HL-60 (cell line): ENCODE results near the gene VTCN1.

Experiments used
- GABPA ChIP-seq: IDR thresholded peaks from 2 replicates; pipeline ENCODE4 v1.6.1; 2012; ENCODE audit warnings: low read depth
- REST ChIP-seq: IDR thresholded peaks from 2 replicates; pipeline ENCODE4 v1.6.1; 2012; ENCODE audit warnings: low read depth; ENCODE audit not compliant: insufficient replicate concordance
- TF ChIP-seq, protein P1 (sequence below): IDR thresholded peaks from one replicate; pipeline ENCODE4 v1.5.1; 2011; ENCODE audit warnings: low read length, control low read depth, inconsistent platforms; ENCODE audit not compliant: insufficient read depth

DNA sequence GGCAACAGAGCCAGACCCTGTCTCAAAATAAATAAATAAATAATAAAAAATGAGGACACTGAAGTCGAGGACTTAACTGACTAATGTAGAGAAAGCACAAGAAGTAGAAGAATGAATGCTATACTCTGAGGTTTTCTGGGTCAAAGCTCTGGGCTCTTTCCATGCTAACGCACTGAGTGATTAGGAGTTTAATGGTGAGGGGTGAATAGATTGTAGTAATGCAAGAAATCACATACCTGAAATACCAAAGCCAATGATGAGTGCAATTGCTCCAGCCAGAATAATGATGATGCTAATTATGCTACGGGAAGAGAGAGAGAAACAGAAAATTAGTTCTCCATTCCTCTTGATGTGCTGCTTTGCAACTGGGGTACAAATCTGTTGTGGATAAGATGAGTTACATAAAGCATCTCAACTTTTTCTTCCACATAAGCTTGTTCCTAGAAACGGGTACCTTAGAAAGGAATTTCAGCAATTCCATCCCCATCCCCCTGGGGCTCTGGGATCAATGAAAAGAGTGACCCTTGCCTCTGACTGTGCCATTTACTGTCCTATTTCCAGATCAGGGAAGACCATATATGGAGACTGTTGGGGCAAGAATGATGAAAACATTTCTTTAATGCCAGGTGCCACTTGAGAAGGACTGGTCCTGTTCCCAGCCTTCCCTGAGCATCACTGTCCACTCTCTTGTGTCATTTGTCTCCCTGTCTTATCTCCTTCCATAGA is 40.7 kb downstream of the VTCN1 start:
- TF ChIP-seq, protein P1, sequence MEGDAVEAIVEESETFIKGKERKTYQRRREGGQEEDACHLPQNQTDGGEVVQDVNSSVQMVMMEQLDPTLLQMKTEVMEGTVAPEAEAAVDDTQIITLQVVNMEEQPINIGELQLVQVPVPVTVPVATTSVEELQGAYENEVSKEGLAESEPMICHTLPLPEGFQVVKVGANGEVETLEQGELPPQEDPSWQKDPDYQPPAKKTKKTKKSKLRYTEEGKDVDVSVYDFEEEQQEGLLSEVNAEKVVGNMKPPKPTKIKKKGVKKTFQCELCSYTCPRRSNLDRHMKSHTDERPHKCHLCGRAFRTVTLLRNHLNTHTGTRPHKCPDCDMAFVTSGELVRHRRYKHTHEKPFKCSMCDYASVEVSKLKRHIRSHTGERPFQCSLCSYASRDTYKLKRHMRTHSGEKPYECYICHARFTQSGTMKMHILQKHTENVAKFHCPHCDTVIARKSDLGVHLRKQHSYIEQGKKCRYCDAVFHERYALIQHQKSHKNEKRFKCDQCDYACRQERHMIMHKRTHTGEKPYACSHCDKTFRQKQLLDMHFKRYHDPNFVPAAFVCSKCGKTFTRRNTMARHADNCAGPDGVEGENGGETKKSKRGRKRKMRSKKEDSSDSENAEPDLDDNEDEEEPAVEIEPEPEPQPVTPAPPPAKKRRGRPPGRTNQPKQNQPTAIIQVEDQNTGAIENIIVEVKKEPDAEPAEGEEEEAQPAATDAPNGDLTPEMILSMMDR: no peak
- TF ChIP-seq REST: no peak
- TF ChIP-seq GABPA: no peak
